HepG2 (cell line): ENCODE results near the gene PIGV. TPM values are rescaled to one million over a fixed set of nuclear protein-coding genes. Genes with fewer than 3 reads are reported as not detected.

Experiments
- ATF1 ChIP-seq: IDR thresholded peaks from 2 replicates; pipeline ENCODE4 v1.6.1; 2016; ENCODE audit warnings: mild to moderate bottlenecking, control low read depth
- BCL6 ChIP-seq: IDR thresholded peaks from 2 replicates; pipeline ENCODE4 v1.6.1; 2016; ENCODE audit warnings: missing genetic modification reagents, missing compliant biosample characterization
- DRAP1 ChIP-seq: IDR thresholded peaks from 2 replicates; pipeline ENCODE4 v1.6.1; 2016; ENCODE audit warnings: missing genetic modification reagents, missing compliant biosample characterization
- FOXA3 ChIP-seq: IDR thresholded peaks from 2 replicates; pipeline ENCODE4 v1.6.1; 2016; ENCODE audit warnings: missing genetic modification reagents, missing compliant biosample characterization
- HMGA1 ChIP-seq: sonication (generic); formaldehyde crosslinking; conservative IDR thresholded peaks from 2 replicates; pipeline ENCODE4 v1.4.0; 2020; ENCODE audit warnings: missing genetic modification reagents
- HOXA5 ChIP-seq: sonication (generic); formaldehyde crosslinking; IDR thresholded peaks from 2 replicates; pipeline ENCODE4 v1.4.0; 2020; ENCODE audit warnings: missing genetic modification reagents
- KDM4B ChIP-seq: sonication (generic); formaldehyde crosslinking; IDR thresholded peaks from 2 replicates; pipeline ENCODE4 v1.4.0; 2020; ENCODE audit warnings: missing genetic modification reagents
- MXI1 ChIP-seq: IDR thresholded peaks from 3 replicates; pipeline ENCODE4 v1.6.1; 2012; ENCODE audit warnings: low read depth, low read length, inconsistent platforms, borderline replicate concordance
- NCOA2 ChIP-seq: sonication (generic); formaldehyde crosslinking; IDR thresholded peaks from 2 replicates; pipeline ENCODE4 v1.8.0; 2022; ENCODE audit warnings: inconsistent platforms
- RNF2 ChIP-seq: fragments of 450-650 bp; conservative IDR thresholded peaks from 2 replicates; pipeline ENCODE4 v1.6.1; 2016; ENCODE audit warnings: low read depth
- SRSF9 ChIP-seq: fragments of 200-400 bp; formaldehyde crosslinking; IDR thresholded peaks from 2 replicates; pipeline ENCODE4 v1.6.1; 2018; ENCODE audit warnings: borderline replicate concordance, mild to moderate bottlenecking, low read depth, low read length; ENCODE audit not compliant: insufficient read depth, poor library complexity, severe bottlenecking
- TBL1XR1 ChIP-seq: fragments of 150-350 bp; IDR thresholded peaks from 2 replicates; pipeline ENCODE4 v1.6.1; 2014; ENCODE audit warnings: borderline replicate concordance, low read length; ENCODE audit not compliant: partially characterized antibody
- ZBTB33 ChIP-seq: sonication (generic); formaldehyde crosslinking; IDR thresholded peaks from 2 replicates; pipeline ENCODE4 v1.4.0; 2020; ENCODE audit warnings: missing genetic modification reagents
- ZFP36L1 ChIP-seq: sonication (generic); formaldehyde crosslinking; IDR thresholded peaks from 2 replicates; pipeline ENCODE4 v1.8.0; 2022; ENCODE audit warnings: mild to moderate bottlenecking, missing genetic modification reagents, moderate library complexity
- ZNF136 ChIP-seq: sonication (generic); formaldehyde crosslinking; IDR thresholded peaks from 2 replicates; pipeline ENCODE4 v1.8.1; 2022; ENCODE audit warnings: low read depth, mild to moderate bottlenecking, moderate library complexity, missing genetic modification reagents
- ZNF142 ChIP-seq: sonication (generic); formaldehyde crosslinking; IDR thresholded peaks from 2 replicates; pipeline ENCODE4 v1.4.0; 2020; ENCODE audit warnings: missing genetic modification reagents
- ZNF510 ChIP-seq: sonication (generic); formaldehyde crosslinking; IDR thresholded peaks from 2 replicates; pipeline ENCODE4 v1.4.0; 2020; ENCODE audit warnings: low read depth, mild to moderate bottlenecking, missing genetic modification reagents
- ZNF670 ChIP-seq: sonication (generic); formaldehyde crosslinking; IDR thresholded peaks from 2 replicates; pipeline ENCODE4 v1.8.0; 2022; ENCODE audit warnings: mild to moderate bottlenecking, missing genetic modification reagents, borderline replicate concordance
- ZNF691 ChIP-seq: sonication (generic); formaldehyde crosslinking; IDR thresholded peaks from 2 replicates; pipeline ENCODE4 v1.4.0; 2020; ENCODE audit warnings: missing genetic modification reagents, low read depth, mild to moderate bottlenecking, borderline replicate concordance
- ZNF878 ChIP-seq: sonication (generic); formaldehyde crosslinking; IDR thresholded peaks from 2 replicates; pipeline ENCODE4 v1.8.1; 2023; ENCODE audit warnings: mild to moderate bottlenecking, missing genetic modification reagents, moderate library complexity
- ZNF883 ChIP-seq: sonication (generic); formaldehyde crosslinking; IDR thresholded peaks from 2 replicates; pipeline ENCODE4 v1.5.1; 2020; ENCODE audit warnings: mild to moderate bottlenecking, missing genetic modification reagents; ENCODE audit errors: not compliant biosample characterization
- ZZZ3 ChIP-seq: sonication (generic); formaldehyde crosslinking; IDR thresholded peaks from 2 replicates; pipeline ENCODE4 v1.4.0; 2020; ENCODE audit warnings: missing genetic modification reagents, mild to moderate bottlenecking, borderline replicate concordance
- polyA plus RNA-seq, 8 experiments: library from polyadenylated mRNA; depleted of rRNA in 3 of 8; stranded (reverse) in 7 of 8; unstranded in 1 of 8; fragments of >200 nt; fragmentation: Illumina TruSeq in 4 of 8; extraction: Trizol in 4 of 8; gene quantifications; 2 replicates each; pipeline versions ENCODE4 v1.2.1 to v1.2.3, GENCODE V29; 2011 to 2016; ENCODE audit warnings: low read depth in 4 of 8, missing spikeins in 1 of 8, mixed read lengths in 1 of 8; ENCODE audit not compliant: insufficient read depth in 1 of 8
- total RNA-seq, 5 experiments: library from RNA; depleted of rRNA; stranded (reverse); fragments of >200 nt; fragmentation: Illumina TruSeq; extraction: Trizol; gene quantifications; 2 replicates each; pipeline ENCODE4 v1.2.3, GENCODE V29; 2016; ENCODE audit warnings: low read depth in 1 of 5

The PIGV gene
- total and polyA plus RNA-seq, 2 of the 13 experiments (the other 11 are each of a cell fraction or from before 2014, with no cell fraction given), result 13.5 to 22.7 TPM

GRCh38 chr1:26771643-26772321 lies 16.0 kb upstream of the PIGV start (continued):
- TF ChIP-seq ZNF142 (no peak), ZNF510 (CRISPR knock-in tag) (no peak), ZFP36L1 (CRISPR knock-in tag) (no peak), ZNF878 (CRISPR knock-in tag) (peak; percentile 41; the same call in 1 of the 2 replicates), BCL6 (CRISPR knock-in tag) (peak; percentile 82), DRAP1 (peak; percentile 32; the same call in 1 of the 2 replicates), ZNF670 (CRISPR knock-in tag) (no peak), HMGA1 (CRISPR knock-in tag) (no peak), ZZZ3 (CRISPR knock-in tag) (no peak), ATF1 (CRISPR knock-in tag) (no peak), SRSF9 (no peak), ZBTB33 (CRISPR knock-in tag) (no peak), TBL1XR1 (no peak), RNF2 (no peak), ZNF883 (CRISPR knock-in tag) (no peak), ZNF136 (CRISPR knock-in tag) (no peak), NCOA2 (0 out of 2 replicates have a peak, but pooled peaks have one; percentile 48), HOXA5 (CRISPR knock-in tag) (no peak), MXI1 (peak; percentile 68; the same call in 1 of the 3 replicates), ZNF691 (CRISPR knock-in tag) (no peak), FOXA3 (peak; percentile 89), KDM4B (CRISPR knock-in tag) (0 out of 2 replicates have a peak, but pooled peaks have one; percentile 30)
